ENCODE data around the gene SNX4.
"Not testable (repeated sequence)": the region's sequence is repeated elsewhere in the genome, so short reads cannot be mapped to it uniquely, and the experiment has no call there.

SNX4 gene

DNA sequence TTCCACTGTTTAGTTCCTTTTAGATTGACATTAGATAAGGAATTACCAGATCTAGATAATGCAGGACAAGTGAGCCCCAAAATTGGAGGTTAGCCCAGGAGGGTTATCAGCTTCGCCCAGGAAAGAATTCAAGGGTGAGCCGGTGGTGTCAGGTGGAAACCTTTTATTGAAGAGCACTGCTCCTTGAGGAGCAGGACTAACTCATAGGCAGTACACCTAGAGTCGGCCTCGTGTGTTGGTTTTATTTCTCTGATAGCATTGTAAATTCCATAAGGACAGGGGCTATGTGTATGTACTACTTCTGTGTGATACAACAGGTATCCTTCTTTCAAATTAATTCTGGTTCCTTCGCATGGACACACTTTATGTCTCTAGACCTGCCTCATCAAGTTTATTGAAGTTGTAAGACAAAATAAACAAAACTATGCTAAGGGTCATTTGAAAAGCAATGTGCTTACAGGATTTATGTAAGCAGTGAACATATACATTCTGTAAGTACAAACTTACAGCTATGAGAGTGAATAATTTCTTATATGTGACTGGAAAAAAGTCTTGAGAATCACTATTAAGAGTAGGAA is 57.2 kb downstream of the SNX4 start:
- no peak for DNase-seq

DNA sequence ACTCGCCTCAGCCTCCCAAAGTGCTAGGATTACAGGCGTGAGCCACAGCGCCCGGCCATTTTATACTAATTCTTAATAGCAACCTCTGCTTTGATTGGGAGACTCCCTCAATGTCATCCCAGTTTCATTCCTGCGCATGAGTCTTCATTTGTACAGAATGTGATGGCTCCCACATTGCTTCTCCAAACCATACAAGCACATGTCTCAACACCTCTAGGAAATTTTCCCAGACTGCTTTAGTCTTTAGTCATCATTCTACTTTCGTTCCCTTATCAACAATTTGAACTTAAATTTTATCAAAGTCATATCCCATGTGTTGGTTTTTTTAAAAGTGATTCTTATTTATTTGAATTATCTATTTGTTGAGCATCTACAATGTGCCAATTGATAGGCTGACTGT is 58.1 kb downstream of the SNX4 start:
- no peak for DNase-seq

- no peak for DNase-seq
These were observed 59.8 kb downstream of the SNX4 start for GRCh38 chr3:125460233-125460632.

GRCh38 chr3:125443923-125444322 is 76.1 kb downstream of the SNX4 start:
- no peak for DNase-seq

DNA sequence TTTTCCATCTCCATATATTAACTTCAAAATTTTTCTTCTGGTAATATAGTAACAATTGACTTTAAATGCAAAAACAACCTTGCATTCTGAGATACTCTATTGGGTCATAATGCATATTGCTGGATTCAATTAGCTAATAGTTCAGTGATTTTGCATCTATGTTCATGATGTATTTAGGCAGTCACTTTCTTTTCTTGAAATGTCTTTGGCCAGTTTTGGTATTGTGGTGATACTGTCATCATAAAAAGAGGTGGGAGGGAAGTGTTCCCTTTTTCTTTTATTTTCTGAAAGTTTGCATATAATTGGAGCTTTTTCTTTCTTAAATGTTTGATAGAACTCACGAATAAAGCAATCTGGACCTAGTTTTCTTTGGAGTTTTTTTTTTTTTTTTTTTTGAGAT is 77.5 kb downstream of the SNX4 start:
- DNase-seq, result no peak

DNA sequence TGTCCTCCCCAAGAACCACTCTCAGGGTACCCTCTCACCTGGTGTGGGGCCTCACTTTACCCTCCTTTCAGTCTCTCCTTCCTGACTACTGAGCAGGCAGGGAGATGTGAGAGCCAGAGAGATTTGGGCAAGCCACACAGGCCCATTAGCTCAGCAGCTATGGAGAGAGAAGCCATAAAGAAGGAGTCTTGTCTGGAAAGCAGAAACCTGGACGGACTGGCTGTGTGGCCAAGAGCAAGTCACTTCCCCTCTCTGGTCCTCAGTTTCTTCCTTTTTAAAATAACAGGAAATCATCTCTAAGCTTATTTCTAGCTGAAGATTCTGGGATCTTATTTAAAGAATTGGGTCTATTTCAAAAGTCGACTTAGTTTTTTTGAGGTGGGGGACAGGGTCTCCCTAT is 79.0 kb downstream of the SNX4 start:
- no peak for DNase-seq

- no peak for DNase-seq
These were observed 79.4 kb downstream of the SNX4 start for GRCh38 chr3:125440559-125440955.

DNA sequence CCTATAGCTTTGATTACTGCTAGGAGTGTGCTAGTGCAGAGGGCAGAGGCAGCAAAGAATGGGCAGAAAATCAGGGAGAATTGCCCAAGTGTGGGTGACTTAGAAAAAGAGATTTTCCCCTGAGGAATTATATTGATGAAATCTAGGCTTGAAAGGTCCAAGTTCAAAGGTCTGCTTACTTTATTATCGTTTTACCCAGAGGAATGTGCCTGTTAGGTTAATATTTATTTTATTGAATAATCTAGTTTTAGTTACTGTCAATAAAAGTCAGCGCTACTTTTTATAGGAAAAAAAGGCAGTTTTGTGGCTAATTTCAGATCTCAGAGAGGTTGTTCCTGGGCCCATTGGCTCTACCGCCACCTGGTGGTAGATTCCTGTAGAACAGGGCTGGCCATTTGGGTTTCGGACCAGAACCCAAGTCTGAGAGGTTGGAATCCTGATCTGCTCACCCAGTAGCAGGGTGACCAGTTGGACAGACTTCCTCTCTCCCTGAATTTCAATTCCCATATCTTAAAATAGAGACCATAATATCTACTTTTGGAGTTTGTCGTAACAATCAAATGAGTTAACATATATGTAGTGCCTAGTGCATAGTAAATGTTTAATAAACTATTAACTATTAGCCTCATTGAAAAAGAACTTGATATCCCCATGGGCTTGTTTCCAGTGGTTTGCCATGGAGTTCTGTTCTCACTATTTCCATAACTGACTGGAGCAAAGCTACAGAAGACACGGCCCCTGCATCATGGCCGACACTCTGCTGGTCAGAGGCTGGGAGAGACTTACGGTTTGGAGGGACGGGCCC is 82.2 kb downstream of the SNX4 start:
- peak in 37 of 51 donors; percentile 2 to 66 (median 28) for DNase-seq

DNA sequence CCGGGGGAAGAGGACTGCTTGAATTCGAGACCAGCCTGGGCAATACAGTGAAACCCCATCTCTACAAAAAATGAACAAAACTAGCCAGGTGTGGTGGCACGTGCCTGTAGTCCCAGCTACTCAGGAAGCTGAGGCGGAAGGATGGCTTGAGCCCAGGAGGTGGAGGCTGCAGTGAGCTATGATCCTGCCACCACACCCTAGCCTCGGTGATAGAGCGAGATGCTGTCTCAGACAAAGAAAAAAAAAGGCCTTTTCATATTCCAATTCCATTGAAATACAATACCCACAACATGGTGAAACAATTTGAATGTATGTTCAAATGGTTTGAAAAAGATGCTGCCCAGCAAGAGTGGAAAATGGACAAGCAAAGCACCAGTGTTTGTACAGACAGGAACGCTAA is 83.1 kb downstream of the SNX4 start:
- no peak for DNase-seq

GRCh38 chr3:125435231-125435630 is 84.8 kb downstream of the SNX4 start:
- no peak for DNase-seq

GRCh38 chr3:125434582-125435011 is 85.4 kb downstream of the SNX4 start:
- no peak for DNase-seq

DNA sequence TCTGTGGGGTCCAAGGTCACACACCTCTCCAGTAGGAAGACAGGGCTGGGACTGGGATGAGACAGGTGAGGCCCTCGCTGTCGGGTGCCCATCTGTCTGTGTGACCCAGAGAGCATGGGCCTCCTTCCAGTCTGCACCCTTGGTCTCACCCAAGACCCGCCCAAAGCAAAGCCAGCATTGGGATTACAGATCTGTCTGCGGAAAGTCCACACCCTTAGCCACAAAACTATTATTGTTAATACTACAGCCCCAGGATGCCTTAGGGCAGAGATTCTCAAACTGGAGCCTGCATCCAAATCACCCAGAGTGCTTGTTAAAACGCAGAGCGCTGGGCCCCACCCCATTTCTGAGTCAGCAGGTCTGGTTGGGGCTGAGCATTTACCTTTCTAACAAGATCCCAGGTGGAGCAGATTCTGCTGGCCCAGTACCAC is 86.4 kb downstream of the SNX4 start:
- no peak for DNase-seq

GRCh38 chr3:125433091-125433534 is 86.9 kb downstream of the SNX4 start:
- DNase-seq, result no peak

DNA sequence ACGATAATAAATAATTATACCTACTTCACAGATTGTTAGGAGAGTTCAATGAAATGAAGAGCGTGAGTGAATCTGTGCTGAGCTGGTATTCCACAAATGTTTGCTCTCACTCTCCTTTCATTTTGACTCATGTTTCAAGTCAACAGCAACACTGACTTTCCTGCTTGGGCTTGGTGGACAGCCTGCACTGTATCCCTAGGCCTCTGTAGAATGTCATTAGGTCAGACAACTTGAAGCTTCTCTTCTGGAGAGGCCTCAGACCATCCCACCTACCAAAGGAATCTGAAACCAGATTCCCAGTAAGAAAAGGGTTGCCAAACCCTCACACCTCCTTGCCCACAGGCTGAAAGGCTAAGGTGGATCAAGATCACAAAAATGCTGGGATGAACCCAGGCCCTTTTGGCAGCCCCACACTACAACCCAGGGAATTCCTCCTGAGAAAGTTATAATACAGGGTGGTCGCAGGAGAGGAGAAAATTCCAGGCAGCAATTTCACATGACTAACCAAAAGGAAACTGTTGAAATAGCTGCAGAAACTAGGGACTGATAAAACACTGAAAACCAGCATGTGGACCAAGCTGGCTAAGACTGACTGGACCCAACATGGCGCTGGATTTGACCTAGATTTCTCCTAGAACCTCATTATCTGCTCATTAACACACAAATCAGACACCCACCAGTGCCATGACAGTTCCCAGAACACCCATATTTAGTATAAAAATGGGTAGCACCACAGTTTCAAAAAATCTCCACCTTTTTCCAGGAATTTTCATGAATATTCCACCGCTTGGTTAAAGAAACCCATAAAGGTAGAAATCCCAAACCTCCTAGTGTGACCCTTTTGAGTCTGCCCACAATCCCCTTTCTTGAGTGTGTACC is 87.9 kb downstream of the SNX4 start:
- no peak for DNase-seq

DNA sequence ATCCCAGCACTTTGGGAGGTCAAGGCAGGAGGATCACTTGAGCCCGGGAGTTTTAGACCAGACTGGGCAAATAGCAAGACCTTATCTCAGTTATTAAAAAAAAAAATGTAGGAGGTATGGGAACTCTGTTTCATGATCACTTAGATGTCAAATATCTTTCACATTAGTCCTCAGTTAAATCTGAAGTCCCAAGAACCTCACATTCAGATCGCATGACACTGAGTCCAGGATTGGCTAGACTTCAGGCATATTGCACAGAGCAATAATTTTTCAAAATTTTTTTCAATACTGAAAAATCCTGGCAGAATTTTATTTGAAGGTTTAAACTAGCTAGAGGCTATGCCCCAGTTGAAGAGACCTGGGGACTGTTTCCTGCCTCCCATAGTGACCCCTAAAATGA is 88.6 kb downstream of the SNX4 start:
- DNase-seq, result no peak

- no peak for DNase-seq
These were observed 91.7 kb downstream of the SNX4 start for GRCh38 chr3:125428216-125428830.

- peak in 4 of 51 donors; percentile 5 to 14 (median 10) for DNase-seq
These were observed 101.7 kb downstream of the SNX4 start for GRCh38 chr3:125418306-125418705.

DNA sequence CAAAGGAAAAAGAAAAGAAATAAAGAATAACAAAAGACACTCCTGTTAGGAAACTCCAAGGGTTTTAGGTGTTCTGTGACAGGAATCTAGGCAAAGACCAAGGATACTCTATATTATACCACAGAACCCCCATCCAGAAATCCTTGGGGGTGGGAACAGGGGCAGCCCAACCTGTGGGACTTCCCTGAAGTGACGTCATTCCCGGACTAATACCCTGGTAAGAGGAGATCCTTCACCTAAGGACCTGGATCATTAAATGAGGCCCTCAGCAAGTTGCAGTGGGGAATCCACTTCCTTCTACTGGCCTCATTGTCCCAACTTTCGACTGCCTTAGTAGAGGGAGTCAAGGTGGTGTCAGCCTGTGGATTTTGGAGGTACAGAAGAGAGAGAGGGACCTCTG is 103.8 kb downstream of the SNX4 start:
- DNase-seq, result no peak

DNA sequence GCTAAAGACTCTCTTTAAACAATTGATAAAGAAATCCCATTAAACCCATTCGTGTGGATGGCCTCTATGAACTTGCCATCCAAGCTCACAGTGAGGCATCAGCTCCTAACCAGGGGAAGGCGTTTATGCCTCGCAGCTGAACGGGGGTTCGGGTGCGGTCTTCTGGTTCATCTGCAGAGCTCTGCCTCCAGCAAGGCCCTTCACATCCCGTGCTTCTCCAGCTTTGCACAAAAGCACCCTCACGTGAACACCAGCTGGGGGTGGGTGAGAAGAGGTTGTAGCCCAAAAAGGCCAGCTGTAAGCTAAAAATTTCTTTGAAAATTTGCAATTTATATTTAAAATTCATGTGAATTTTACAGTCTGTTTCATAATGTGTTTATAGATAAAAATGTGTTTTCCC is 105.3 kb downstream of the SNX4 start:
- DNase-seq, result no peak

- no peak for DNase-seq
These were observed 109.1 kb downstream of the SNX4 start for GRCh38 chr3:125410922-125411321.

DNA sequence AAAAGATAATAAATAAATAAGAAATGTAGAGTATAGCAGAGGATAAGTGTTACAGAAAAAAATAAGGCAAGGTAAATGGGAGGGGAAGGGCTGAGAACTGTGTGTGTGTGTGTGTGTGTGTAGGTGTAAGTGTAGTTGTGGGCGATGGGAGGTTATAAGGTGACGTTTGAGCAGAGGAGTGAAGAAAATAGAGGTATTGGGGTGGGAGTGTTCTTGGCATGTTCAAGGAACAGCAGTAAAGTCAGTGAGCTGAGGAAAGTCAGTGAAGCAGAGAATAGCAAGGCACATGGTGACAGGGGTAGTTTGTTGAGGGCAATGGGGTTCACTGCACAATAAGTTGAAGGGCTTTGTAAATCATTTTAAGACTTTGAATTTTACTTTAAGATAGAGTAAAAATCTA is 113.9 kb downstream of the SNX4 start:
- DNase-seq, result peak in 1 of 51 donors; percentile 3

DNA sequence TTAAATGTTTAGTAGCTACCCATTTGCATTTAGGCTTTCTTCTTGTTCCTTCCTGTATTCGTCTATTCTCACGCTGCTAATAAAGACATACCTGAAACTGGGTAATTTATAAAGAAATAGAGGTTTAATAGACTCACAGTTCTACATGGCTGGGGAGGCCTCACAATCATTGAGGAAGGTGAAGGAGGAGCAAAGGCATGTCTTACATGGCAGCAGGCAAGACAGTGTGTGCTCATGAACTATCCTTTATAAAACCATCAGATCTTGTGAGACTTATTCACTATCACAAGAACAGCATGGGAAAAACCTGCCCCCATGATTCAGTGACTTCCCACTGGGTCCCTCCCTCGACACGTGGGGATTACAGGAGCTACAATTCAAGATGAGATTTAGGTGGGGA is 114.5 kb downstream of the SNX4 start:
- DNase-seq, result not testable (repeated sequence)

All from hypothalamus (tissue), 51 donors.